Panc1 (cell line): Measurements from ENCODE around the gene NFATC1. TPM values are rescaled to one million over a fixed set of nuclear protein-coding genes. Genes with fewer than 3 reads are reported as not detected.

Source experiments
- ATAC-seq: fragments of 200-7000 bp; cut with Tn5 transposase; 2 replicates; pipeline ENCODE4 v1.9.1; 2020; ENCODE audit warnings: mild to moderate bottlenecking, moderate library complexity
- BruUV-seq: library from RNA; stranded (reverse); fragments of 400-500 nt; replicated peaks from 2 replicates; lab custom pipeline; 2021; lab: Mats Ljungman, UMichigan
- CTCF ChIA-PET: fragments of 300-600 bp; sonication (Branson Sonifier 250); formaldehyde crosslinking; loops from one replicate; lab custom pipeline; 2022; ENCODE audit warnings: antibody characterized with exemption; lab: Charles Lee
- POLR2A ChIA-PET: fragments of 300-600 bp; sonication (Branson Sonifier 250); formaldehyde crosslinking; loops from one replicate; lab custom pipeline; 2022; ENCODE audit warnings: antibody characterized with exemption; lab: Charles Lee
- DNase-seq: peaks from one replicate; pipeline ENCODE4 v3.0.0-alpha.2; 2010; ENCODE audit warnings: low read depth, low spot score
- H3K27ac ChIP-seq: 2 replicates; pipeline ENCODE4 v1.5.1; 2011; ENCODE audit warnings: mild to moderate bottlenecking, low read length, inconsistent platforms
- H3K27me3 ChIP-seq: fragments of 200-500 bp; sonication (Bioruptor generic); 2 replicates; pipeline ENCODE4 v1.6.0; 2014; ENCODE audit warnings: low read length, inconsistent platforms; ENCODE audit not compliant: control insufficient read depth, insufficient read depth
- H3K36me3 ChIP-seq: fragments of 200-500 bp; sonication (Bioruptor generic); 2 replicates; pipeline ENCODE4 v1.5.1; 2014; ENCODE audit warnings: inconsistent platforms, mild to moderate bottlenecking, low read length, moderate library complexity; ENCODE audit not compliant: control insufficient read depth, insufficient read depth
- H3K4me1 ChIP-seq: 2 replicates; pipeline ENCODE4 v1.5.1; 2011; ENCODE audit warnings: inconsistent platforms, mild to moderate bottlenecking, low read length, moderate library complexity; ENCODE audit not compliant: control insufficient read depth, insufficient read depth
- H3K4me3 ChIP-seq, 2 experiments: 2 replicates each; pipeline ENCODE4 v1.5.1; 2011 to 2012; ENCODE audit warnings: low read depth in 2 of 2, low read length in 2 of 2, mild to moderate bottlenecking in 2 of 2, inconsistent platforms in 1 of 2, moderate library complexity in 1 of 2
- H3K9me3 ChIP-seq: fragments of 200-500 bp; sonication (Bioruptor generic); 2 replicates; pipeline ENCODE4 v1.5.1; 2014; ENCODE audit warnings: low read depth, mild to moderate bottlenecking, inconsistent platforms, low read length, moderate library complexity; ENCODE audit not compliant: control insufficient read depth, insufficient read depth
- POLR2AphosphoS5 ChIP-seq: IDR thresholded peaks from 2 replicates; pipeline ENCODE4 v1.6.1; 2012; ENCODE audit warnings: mild to moderate bottlenecking, low read depth, low read length, moderate library complexity
- REST ChIP-seq, 2 experiments: IDR thresholded peaks; 2 replicates each; pipeline ENCODE4 v1.6.1; 2011 to 2012; ENCODE audit warnings: low read depth in 2 of 2, control low read depth in 1 of 2, low read length in 1 of 2, mild to moderate bottlenecking in 1 of 2, moderate library complexity in 1 of 2; ENCODE audit not compliant: insufficient read depth in 1 of 2
- SIN3A ChIP-seq: IDR thresholded peaks from 2 replicates; pipeline ENCODE4 v1.6.1; 2012; ENCODE audit warnings: low read depth, mild to moderate bottlenecking, low read length, moderate library complexity, borderline replicate concordance; ENCODE audit not compliant: insufficient read depth
- TCF7L2 ChIP-seq: IDR thresholded peaks from 2 replicates; pipeline ENCODE4 v1.6.1; 2011; ENCODE audit warnings: mild to moderate bottlenecking, low read depth, low read length, inconsistent platforms
- in situ Hi-C: cut with HindIII; loops from 2 replicates; pipeline ENCODE4 v1.10.0; 2016; ENCODE audit warnings: low sequenced_read_pairs, low pct_unique_long_range_greater_than_20kb
- intact Hi-C: fragments of 100-400 bp; cut with micrococcal nuclease; formaldehyde crosslinking; loops from one replicate; pipeline ENCODE4 v1.10.0; 2022; ENCODE audit not compliant: unreplicated experiment
- total RNA-seq: library from RNA; stranded (reverse); gene quantifications from one replicate; pipeline ENCODE4 v1.2.1, GENCODE V29; 2021; ENCODE audit not compliant: unreplicated experiment
- TF ChIP-seq, protein P1 (sequence below): fragments of 450-650 bp; IDR thresholded peaks from 2 replicates; pipeline ENCODE4 v1.5.1; 2017; ENCODE audit warnings: mild to moderate bottlenecking

Gene NFATC1
- total RNA-seq, 1 experiment from 2014 or later, result 30.8 TPM

GRCh38 chr18:79424880-79425568 is 29.3 kb downstream of the NFATC1 start:
- in situ Hi-C loops, result no loop called here
- Histone ChIP-seq H3K27me3 (no peaks in the 10 kb centered on the region), H3K4me1 (no peaks in the 10 kb centered on the region), H3K36me3 (no peaks in the 10 kb centered on the region), H3K27ac (no peak overlapping the region), H3K4me3 (no peak overlapping the region), H3K9me3 (no peaks in the 10 kb centered on the region)
- ChIA-PET CTCF (no interaction called here), POLR2A (no interaction called here)
- intact Hi-C loops, result no loop called here
- DNase-seq, result no peak
- ATAC-seq, result no peak
- no TSS peak for BruUV-seq
- no peak for TF ChIP-seq TCF7L2
- TF ChIP-seq REST (IDR thresholded peaks at IDR 0.05; ENCODE audit: insufficient read depth in 1 of 2, low read depth in 2 of 2, low read length in 1 of 2), result no peak
- no peak for TF ChIP-seq POLR2AphosphoS5
- no peak for TF ChIP-seq SIN3A
- TF ChIP-seq, protein P1, sequence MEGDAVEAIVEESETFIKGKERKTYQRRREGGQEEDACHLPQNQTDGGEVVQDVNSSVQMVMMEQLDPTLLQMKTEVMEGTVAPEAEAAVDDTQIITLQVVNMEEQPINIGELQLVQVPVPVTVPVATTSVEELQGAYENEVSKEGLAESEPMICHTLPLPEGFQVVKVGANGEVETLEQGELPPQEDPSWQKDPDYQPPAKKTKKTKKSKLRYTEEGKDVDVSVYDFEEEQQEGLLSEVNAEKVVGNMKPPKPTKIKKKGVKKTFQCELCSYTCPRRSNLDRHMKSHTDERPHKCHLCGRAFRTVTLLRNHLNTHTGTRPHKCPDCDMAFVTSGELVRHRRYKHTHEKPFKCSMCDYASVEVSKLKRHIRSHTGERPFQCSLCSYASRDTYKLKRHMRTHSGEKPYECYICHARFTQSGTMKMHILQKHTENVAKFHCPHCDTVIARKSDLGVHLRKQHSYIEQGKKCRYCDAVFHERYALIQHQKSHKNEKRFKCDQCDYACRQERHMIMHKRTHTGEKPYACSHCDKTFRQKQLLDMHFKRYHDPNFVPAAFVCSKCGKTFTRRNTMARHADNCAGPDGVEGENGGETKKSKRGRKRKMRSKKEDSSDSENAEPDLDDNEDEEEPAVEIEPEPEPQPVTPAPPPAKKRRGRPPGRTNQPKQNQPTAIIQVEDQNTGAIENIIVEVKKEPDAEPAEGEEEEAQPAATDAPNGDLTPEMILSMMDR, result no peak

DNA sequence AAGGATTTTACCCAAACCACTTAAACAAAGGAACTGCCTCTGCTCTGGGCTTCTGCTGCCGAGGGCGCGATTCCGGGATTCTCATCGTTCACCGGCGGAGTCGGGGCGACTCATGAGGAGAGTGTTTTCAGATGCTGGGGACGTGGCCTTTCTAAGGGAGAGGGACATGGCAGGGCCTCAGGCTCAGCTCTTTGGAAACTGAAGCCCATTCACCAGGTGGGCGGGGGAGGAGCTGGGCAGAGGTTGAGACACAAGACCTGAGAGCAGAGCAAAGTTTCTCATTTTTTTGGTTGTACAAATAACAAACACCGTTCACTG is 29.8 kb downstream of the NFATC1 start:
- DNase-seq (no peak), ATAC-seq (no peak)
- intact Hi-C loops, result no loop called here
- Histone ChIP-seq H3K4me3 (no peak overlapping the region), H3K4me1 (no peaks in the 10 kb centered on the region), H3K27ac (no peak overlapping the region), H3K36me3 (no peaks in the 10 kb centered on the region), H3K9me3 (no peaks in the 10 kb centered on the region), H3K27me3 (no peaks in the 10 kb centered on the region)
- ChIA-PET POLR2A (no interaction called here), CTCF (no interaction called here)
- TF ChIP-seq POLR2AphosphoS5, result no peak
- TF ChIP-seq, protein P1, result no peak
- TF ChIP-seq REST (IDR thresholded peaks at IDR 0.05; ENCODE audit: insufficient read depth in 1 of 2, low read depth in 2 of 2, low read length in 1 of 2), result no peak
- no peak for TF ChIP-seq SIN3A
- no peak for TF ChIP-seq TCF7L2
- BruUV-seq, result no TSS peak
- in situ Hi-C loops, result no loop called here
